ENCODE data around the gene SEMG1.

SEMG1 gene

DNA sequence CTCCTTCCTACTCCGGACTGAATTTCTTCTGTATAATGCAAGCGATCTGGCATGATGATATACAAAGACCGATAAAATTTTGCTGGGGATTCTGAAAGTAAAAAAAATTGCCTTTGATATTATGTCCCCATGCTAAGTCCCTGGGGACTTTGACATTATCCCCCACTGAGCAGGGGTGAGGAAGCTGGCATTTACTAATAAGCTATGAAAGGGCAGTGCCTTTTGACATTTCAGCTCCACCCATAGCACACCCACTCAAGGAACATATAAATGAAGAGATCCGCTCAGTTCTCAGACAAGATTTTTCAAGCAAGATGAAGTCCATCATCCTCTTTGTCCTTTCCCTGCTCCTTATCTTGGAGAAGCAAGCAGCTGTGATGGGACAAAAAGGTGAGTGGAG lies 14.2 kb downstream of the SEMG1 start, which contains the start of gene SEMG2:
TSS of gene SEMG2 (plus strand) at position 298 of the 400 bp plus-strand sequence. CDS start at position 315, 17 bp downstream.
- DNase-seq (ENCODE audit: low spot score), result no peak

DNA sequence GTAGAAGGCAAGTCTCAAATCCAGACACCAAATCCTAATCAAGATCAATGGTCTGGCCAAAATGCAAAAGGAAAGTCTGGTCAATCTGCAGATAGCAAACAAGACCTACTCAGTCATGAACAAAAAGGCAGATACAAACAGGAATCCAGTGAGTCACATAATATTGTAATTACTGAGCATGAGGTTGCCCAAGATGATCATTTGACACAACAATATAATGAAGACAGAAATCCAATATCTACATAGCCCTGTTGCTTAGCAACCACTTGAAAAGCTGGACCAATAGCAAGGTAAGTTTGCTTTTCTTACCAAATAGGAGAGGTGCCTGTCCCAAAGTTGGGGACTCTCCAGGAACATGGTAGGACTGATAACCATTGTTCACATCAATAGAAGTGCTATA lies 16.3 kb downstream of the SEMG1 start:
- DNase-seq (ENCODE audit: low spot score), result no peak

DNA sequence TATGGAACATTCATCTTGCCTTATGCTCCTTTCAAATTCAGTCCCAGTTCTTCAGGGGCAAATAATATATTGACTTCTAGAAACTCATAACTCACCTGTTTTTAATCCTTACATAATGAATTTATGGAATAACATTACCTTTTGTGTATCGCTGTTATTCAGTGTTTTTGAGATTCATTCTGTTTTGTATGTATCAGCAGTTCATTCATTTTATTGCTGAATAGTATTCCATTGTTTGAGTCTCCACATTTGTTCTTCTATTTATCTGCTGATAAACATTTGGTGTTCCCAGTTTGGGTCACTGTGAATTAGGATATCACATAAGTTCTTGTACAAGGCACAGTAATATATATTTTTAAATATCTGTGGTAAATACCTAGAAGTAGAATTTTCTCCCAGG lies 19.5 kb downstream of the SEMG1 start:
- no peak for DNase-seq (ENCODE audit: low spot score)

DNA sequence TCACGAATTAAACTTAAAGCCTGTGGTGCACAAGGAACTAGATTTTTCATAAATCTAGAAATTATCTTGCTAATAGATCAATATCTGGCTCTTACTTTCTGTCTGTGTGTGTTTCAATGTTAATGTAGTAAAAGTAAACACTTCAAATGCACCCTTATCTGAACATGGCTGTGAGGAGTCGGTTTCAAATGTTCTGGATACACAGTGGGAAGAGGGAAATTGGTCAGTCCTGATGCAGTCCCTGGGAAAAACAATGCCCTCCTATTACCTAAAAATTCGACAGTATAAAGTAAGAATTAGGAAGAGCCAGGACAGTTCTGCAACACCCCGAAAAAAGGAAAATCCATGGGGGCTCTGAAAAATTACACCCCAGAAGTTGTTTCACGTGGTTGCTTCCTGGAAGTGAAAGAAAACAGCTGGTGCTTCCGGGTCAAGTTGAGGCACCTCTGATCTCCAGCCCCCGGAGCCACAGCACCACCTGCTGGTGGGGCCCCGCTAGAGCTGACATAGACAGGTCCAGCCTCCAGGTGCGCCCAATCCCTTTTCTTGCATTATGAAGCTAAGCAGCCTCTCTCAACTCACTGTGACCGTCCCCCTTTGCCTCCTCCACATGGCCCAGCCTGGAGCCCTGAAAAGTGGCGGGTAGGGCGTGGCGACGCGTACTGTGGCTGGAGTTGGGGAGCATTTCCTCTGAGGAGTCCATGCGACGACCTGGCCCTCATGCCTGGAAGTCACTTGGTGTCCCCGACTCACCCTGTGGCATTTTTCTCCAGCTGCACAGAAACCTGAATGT lies 22.6 kb downstream of the SEMG1 start:
- no peak for DNase-seq (ENCODE audit: low spot score)

DNA sequence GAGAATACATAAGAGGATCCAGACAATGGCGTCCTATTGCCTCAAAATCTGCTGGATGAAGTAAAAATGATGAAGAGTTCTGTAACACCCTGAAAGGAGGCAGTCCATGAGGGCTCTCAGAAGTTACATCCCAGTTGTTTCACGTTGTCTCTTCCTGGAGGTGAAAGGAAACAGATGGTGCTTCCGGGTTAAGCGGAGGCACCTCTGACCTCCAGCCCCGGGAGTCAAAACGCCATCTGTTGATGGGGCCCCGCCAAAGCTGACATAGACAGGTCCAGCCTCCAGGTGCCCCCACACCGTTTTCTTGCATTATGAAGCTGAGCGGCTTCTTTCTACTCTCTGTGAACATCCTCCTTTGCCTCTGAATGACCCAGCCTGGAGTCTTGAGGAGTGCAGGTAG lies 23.8 kb downstream of the SEMG1 start:
- DNase-seq (ENCODE audit: low spot score), result no peak

DNA sequence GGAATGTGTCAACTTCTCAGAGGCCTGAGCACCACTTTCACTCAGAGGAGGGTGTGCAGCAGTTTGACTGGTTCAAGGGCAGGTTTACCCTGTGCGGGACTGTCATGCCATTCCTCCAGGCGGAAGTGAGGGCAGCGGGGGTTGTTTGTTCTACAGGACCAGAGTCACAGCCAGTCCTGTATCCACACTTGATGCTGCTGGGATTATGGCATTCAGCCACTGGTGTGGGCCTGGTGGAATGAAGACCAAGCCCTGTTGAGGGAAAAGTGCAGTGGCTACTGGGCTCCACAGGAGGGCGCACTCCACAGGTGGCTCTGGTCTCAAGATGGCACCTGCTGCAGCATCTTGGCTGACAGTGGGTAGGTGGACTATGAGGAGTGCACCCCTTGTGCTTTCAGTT lies 29.2 kb downstream of the SEMG1 start:
- no peak for DNase-seq (ENCODE audit: low spot score)

DNA sequence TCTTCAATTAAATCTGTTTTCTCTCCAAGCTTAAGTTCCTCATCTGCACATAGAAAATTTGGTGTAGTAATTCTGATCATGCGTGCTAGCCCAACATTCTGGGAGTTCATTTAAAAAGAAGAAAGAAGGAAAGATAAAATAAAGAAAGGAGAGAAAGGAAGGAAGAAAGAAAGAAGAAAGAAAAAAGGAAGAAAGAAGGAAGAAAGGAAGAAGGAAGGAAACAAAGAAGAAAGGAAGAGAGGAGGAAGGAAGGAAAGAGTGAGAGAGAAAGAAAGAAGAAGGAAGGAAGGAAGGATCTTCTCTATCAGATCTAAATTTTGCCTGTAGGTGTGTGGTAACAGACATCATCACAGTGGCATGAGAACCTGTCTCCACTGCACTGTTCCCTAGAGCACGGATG lies 31.3 kb downstream of the SEMG1 start:
- no peak for DNase-seq (ENCODE audit: low spot score)

DNA sequence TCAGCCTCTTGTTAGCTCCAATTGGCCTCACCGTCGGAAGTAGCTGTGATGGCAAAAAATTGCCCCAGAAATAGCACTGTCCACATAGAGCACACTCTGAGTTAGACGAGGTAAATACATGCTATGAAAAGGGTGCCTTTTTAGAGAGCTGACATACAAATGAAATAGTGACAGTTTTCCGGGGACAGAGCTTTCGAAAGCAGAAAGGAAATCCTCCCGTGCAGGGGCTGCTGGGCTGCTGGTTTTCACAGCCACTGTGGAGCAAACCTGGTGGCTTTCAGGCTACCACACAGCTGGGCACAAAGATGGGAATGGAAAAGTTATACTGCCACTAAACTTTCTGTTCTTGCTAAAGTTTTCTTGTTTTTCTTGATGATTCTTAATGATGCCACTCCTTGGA lies 39.3 kb downstream of the SEMG1 start:
- DNase-seq (ENCODE audit: low spot score), result no peak

DNA sequence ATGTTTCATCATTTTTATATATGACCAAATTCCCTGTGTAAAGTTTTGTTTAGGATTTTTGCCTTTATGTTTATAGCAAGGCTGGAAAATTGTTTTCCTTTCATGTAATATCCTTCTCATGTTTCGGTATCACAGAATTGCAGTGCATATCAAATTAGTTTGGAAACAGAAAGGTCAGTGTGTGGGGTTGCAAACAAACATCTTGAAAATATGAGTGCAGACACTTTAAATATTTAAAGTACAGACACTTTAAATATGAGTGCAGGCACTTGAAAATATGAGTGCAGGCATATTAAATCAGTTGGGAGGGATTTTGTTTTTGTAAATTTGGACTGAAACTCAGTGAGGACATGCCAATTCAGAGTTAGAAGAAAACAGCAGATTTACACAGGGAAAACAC lies 41.0 kb downstream of the SEMG1 start:
- DNase-seq (ENCODE audit: low spot score), result no peak

DNA sequence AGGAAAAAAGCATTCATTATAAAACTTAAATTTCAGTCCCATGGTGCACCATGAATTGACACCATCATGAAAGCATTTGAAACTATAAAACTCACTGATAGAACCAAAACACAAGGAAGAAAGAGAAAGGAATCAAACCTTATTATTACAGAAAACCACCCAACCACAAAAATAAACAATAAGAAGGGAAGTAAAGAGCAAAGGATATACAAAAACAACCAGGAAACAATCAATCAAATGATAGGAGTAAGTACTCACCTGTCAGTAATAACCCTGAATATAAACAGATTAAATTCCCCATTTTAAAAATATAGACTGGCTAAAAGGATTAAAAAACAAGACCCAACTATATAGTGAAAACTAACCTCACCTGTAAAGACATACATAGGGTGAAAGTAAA lies 41.8 kb downstream of the SEMG1 start:
- DNase-seq (ENCODE audit: low spot score), result no peak

DNA sequence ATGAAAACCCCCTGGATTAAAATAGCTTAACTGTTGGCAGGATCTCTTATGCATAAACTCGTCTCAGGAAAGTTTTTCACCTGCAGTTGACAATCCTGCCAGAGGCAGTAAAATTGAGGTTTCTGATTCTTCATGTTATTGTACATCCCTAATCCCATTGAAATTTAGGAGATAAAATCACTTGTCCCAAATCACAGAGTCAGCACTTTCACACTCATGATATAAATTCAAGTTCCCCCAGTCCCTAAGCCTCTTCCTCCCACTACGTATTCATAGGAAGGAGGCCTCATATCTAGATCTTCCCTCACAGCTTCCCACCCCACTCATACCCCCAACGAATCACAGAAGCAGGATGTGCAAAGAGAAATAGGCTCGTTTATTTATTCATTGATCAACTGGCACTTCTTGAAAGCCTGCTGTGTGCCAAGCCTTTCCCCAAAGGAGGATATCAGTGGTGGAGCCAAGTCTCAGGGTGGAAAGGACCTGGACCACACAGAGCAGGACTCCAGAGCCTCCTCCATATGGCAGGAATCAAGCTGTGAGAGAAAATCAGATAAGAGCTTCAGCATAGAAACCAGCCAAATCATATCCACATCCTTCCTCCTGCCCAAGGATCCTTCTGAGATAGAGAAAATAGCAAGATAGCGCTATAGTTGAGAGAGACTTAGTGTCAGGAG lies 45.2 kb downstream of the SEMG1 start:
- DNase-seq (ENCODE audit: low spot score), result no peak

DNA sequence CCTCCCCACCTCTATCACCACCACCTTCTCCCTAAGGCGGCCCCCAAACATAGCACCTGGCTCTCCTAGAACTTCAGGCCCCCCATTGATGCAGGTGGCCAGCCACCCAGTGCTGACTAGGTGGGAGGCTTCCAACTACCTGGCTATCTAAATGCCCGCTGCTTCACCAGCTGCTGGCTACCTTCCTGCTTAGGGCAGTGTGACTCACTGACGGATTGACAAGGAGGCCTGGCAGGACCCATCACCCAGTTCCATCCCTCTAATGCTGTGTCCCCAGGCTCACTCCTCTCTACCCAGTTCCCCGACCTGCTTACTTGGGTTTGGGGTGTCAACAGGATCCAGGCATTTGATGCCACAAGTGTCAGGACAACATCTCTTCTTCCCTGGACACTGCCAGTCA lies 46.4 kb downstream of the SEMG1 start:
- DNase-seq (ENCODE audit: low spot score), result no peak

DNA sequence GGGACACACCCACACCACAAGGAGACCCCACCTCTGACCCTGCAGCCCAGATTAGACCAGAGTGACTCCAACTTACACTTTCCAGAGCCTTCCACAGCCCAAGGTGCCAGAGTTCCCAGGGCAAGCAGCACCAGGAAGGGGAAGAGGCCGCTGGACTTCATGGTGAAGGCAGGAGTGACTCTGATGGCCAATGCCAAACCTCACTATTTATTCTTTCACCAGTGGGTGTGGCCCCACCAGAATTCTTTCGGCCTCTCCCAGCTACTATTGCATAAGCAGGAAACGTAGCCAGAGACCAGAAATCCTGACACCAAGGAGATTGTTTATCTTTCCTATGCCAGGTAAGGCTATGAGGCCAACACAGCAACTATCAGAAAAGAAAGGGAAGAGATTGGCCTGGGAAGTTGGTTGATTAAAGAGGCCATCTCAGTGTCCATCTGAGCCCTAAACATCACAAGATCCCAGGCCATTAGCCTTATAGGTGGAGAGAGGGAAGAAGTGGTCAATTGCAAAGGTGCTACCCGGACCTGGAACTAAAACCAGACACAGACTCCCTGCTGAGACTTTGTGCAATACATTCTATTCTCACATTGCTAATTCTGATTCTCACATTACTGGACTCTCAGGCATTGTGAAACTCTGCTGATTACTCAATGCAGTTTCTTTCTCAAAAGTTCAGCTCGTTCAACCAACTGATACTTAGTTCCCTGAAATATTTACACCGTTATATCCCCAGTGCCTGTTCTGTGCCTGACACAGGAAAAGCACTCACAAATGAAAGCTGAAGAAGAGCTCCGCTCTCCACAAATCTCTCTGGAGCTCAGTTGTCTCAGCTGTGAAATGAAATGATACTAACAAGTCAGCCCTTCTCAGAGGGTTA lies 47.8 kb downstream of the SEMG1 start, which contains the start of gene SLPI:
TSS of gene SLPI (minus strand) at position 182 of the 880 bp plus-strand sequence. CDS start at position 161, 21 bp downstream.
- DNase-seq (ENCODE audit: low spot score), result no peak

DNA sequence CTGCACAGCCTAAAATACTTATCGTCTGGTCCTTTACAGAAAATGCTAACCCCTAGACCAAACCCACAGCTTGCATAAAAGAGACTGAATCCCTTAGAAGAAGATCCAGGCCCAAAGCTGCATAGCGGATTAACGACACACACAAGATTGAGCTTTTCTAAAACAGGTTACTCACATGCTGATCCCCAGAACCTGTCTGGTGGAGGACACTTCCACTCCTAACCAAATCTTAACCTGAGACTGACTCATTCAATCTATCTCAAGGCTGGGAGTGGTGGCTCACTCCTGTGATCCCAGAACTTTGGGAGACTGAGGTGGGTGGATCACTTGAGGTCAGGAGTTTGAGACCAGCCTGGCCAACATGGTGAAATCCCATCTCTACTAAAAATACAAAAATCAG lies 50.3 kb downstream of the SEMG1 start:
- DNase-seq (ENCODE audit: low spot score), result no peak

DNA sequence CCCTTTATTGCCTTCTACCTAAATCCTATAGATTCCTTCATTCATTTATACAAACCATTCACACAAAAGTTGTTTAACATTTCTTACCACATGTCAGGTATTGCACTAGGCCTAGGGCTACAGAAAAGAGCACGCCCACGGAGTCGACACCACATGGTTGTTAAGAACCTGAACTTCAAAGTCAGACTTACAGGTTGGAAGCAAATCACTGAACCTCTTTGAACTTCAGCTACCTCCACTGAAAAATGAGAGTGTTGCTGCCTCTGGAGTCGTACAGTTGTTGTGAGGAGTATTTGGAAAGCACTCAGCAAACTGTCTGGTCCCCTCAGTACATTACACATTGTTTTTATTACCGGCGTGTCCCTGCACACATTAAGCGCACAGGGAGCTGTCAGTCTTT lies 50.9 kb downstream of the SEMG1 start:
- DNase-seq (ENCODE audit: low spot score), result no peak

DNA sequence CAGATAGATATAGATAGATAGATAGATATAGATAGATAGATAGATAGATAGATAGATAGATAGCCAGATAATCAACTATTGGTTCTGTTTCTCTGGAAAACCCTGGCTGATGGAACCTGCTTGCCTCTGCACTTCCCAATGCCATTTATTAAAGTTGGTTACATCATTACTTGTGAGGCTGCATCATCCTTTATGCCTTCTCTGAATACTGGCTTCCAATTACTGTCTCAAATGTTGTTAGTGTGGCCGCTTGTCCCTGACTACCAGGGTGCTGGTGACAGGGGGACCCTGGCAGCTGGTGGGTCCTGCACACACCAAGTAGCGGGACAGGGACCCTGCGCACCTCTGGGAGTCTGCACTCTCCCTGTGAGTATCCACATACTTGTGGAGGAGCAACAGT lies 51.4 kb downstream of the SEMG1 start:
- no peak for DNase-seq (ENCODE audit: low spot score)

DNA sequence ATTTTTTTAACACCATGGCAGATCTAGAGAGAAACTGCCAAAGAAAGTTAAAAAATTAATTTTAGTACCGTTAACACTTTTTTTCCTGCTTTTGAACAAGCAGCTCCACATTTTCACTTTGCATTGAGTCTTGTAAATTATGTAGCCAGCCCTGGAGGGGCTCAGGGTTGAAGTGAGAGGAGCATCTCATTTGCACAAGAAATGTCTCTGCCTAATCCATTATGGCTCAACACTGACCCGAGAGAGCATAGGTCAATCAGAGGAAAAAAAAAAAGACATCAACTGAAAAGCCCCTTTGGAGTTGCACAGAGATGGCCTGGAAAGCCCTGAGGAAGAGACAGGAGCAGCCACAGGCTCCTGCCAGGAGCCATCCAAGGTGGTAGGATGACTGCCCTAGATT lies 51.8 kb downstream of the SEMG1 start:
- DNase-seq (ENCODE audit: low spot score), result no peak
